Activated CD4-positive, alpha-beta T cell treated with anti-CD3 and anti-CD28 coated beads for 1 hour (primary cell): Measurements from ENCODE around the gene RASD1.
"Not testable (repeated sequence)": the region's sequence is repeated elsewhere in the genome, so short reads cannot be mapped to it uniquely, and the experiment has no call there.

Source experiments
- DNase-seq: peaks from one replicate; pipeline ENCODE4 v3.0.0-alpha.2; 2020

RASD1 gene

DNA sequence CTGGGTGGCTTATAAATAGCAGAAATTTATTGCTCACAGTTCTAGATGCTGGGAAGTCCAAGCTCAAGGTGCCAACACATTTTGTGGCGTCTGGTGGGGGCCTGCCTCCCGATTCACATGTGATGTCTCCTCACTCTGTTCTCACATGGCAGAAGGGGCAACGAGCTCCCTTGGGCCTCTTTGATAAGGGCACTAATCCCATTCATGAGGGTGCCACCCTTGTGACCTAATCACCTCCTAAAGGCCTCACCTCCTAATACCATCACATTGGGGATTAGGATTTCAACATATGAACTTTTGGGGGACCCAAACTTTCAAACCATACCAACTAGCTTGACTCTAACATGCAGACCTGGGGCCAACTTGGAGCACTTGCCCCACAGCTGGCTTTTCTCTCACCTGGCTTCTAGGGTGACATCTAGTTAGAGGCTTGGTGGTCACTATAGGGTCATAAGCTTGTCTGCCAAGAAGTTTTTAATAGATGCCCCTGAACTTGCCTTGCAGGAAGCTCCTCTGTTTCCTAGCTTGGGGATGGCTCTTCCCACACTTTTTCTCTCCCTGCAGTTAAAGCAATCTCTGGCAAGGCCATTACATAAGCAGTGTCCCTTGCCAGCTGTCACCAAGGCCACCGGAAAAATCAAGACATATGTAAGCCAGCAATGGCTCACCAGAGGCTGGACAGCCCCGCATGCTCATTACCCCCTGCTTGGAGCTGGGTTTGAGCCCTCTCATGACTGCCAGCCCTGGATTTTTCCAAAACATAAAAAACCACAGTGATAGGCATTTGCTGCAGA, 27.8 kb downstream of the RASD1 start:
- no peak for DNase-seq

DNA sequence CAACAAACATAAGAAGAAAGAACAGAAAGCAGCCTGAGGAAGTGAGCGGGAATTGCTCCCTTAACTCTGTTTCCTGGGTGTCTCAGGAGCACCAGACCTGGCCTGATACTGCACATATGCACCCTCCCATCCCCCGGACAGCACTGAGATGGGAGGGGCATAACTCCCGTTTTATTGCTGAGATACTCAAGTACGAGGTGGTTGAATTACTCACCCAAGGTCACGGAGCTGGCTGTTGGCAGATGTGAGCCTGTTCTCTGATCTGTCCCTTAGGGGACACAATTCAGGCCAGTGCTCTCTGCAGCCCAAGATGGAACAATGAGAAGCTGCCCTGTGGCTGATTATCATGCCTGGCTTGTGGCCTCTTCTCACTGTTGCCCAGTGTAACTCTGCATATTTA, 28.5 kb downstream of the RASD1 start:
- DNase-seq = no peak

DNA sequence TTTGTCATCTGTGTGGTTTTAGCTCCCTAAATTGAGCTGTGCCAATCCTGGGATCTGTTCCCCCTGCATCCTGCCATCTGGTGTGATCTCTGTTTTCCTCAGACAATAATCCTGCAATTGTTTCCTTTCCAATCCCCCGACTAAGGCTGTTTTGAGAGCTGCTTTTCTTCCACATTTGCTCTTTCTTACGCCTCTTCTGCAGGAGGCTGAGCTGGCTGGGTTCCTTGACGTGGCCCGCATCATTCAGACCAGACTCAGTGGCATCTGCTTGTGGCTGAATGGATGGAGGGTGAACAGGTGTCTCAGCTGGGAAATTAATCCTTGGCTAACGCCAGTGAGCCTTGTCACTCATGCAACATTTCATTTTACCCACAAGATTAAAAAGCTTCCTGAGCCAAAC, 29.2 kb downstream of the RASD1 start:
- DNase-seq = no peak

DNA sequence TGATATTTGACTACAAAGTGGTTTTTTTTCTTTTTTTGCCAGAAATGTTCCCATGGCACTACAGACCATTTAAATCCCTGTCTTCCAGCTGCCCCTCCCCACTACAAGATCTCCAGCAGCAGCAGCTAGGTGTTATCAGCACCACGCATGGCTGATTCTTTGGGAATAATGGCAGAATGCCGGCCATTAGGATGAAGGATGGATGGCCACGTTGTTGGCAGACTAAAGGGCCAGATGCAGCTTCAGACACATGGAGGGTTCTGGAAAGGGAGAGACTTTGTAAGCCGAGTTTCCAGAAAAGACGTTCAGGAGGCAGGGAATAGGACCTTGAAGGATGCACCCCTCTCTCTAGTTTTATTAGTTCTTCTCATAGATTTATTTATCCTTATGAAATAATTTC, 29.7 kb downstream of the RASD1 start:
- no peak for DNase-seq

DNA sequence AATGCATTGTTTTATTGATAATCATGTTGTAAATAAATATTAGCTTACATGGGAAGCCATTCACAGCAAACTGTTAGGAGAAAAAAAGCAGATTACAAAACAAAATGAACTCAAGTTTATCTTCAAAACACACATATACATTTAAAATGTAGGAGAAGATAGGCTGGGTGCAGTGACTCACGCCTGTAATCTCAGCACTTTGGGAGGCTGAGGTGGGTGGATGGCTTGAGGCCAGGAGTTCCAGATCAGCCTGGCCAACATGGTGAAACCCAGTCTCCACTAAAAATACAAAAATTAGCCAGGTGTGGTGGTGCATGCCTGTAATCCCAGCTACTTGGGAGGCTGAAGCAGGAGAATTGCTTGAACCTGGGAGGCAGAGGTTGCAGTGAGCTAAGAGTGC, 30.3 kb downstream of the RASD1 start:
- DNase-seq = not testable (repeated sequence)

DNA sequence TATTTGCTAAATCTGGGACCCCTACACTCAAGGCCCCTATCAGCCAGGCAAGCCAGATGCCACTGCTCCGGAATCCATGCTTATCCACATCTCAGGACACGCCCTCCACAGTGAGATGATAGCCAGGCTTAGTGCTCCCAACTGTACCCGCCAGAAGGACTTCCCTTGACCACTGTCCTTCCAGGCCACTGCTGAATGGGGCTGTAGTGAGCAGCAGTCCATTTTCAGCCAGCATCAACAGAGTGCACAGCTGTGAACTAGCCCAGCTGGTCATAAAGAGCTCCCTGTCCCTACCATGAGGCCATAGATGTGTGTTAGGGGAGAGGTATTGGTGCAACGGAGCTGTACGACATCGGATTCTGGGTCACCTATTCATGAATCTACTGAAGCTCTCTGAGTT, 32.4 kb downstream of the RASD1 start:
- no peak for DNase-seq

DNA sequence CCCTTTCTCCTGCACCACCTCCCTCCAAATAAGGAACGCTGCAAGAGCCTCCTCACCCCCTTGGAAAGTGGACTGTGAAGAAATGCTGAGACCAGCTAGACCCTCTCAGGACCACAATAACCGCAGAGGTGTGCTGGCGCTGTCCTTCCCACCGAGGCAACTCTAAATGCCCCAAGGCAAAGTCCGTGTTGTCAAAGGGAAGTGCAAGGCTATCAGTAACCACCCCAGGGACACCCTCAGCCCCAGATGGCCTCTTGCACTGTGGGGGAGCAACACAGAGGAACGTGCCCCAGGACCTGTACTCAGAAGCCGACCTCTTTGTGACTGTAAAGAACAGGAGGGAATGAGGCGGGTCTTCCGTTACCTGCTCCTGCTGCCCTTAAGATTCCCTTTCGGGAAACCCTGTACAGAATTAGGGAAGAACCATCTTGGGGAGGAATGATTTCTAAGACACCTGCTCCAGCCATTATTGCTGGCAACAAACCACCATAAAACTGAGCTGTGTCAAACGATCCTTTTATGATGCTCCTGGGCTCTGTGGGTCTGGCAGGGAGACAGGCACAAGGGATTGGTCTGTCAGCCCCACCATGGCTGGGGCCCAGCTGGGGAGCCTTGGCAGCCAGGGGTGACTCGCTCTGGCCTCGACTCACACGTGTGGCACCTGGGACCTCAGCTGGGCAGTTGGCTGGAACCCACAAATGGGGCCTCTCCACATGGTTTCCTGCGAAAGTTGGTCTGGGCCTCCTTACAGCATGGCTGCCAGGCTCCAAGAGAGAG, 34.0 kb downstream of the RASD1 start:
- no peak for DNase-seq

DNA sequence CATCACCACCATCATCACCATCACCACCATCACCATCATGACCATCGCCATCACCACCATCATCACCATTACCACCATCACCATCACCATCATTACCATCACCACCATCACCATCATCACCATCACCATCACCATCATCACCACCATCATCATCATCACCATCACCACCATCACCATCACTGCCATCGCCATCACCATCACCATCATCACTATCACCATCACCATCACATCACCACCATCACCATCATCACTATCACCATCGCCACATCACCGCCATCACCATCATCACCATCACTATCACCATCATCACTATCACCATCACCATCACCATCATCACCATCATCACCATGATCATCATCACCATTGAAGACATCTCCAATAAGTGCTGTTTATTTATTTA, 36.2 kb downstream of the RASD1 start:
- no peak for DNase-seq

DNA sequence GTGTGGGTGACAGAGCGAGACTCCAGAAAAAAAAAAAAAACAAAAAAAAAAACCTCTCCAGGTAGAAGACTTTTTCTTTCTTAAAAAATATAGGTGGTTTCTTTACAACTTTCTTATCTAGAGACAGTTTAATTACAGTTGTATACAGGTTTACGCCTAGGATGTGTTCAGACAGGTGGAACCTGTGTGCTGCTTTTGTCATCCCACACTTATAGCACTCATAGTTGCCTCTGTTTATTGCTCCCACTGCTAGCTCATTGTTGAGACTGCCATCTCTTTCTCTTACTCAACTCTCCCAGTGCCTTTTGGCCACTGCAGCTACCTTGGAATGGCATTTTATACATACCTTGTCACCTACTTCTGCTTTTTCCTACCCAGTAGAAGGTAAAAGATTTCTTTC, 38.5 kb downstream of the RASD1 start:
- DNase-seq = no peak

DNA sequence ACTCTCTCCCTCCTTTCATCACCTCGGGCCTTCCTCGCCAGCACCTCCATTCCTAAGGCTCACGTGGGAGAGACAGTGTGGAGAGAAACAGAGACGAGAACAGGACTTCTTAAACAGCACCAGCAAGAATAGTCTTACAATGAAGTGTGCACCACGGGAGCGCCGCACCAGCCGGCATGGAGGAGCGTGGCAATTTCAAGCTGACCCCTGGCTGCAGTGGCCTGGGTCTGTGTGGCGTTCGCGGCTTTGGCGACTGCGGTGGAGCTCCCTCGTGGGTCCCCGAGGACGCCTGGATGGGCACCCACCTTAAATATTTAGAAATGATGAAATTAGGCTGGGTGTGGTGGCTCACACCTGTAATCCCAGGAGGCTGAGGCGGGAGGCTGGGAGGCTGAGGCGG, 39.9 kb downstream of the RASD1 start:
- DNase-seq = no peak

DNA sequence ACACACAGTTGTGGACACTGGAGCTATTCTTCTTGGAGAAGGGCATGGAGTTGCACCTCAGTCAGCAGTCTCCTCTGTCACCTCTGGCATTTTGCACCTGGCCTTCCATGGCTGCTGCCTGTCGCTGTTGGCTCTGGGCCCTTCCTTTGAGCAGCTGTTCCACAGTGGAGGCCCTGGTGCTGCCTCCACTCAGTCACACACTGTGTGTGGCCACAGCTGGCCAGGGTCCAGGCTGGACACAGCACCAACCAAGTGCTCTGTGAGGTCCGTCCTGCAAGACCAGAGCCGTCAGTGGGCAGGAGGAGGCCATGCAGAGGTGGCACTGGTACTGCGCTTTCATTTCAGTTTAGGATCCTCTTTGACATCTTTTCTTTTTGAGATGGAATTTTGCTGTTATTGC, 41.0 kb downstream of the RASD1 start:
- DNase-seq = no peak

DNA sequence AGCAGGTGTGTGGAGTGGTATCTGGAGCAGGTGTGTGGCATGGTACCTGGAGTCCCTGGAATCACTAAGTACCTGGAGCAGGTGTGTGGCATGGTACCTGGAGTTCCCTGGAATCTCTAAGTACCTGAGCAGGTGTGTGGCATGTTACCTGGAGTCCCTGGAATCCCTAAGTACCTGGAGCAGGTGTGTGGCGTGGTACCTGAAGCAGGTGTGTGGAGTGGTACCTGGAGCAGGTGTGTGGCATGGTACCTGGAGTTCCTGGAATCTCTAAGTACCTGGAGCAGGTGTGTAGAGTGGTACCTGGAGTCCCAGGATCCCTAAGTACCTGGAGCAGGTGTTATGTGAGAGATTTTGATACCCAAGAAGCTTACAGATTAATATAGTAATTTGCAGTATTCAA, 41.5 kb downstream of the RASD1 start:
- not testable (repeated sequence) for DNase-seq

DNA sequence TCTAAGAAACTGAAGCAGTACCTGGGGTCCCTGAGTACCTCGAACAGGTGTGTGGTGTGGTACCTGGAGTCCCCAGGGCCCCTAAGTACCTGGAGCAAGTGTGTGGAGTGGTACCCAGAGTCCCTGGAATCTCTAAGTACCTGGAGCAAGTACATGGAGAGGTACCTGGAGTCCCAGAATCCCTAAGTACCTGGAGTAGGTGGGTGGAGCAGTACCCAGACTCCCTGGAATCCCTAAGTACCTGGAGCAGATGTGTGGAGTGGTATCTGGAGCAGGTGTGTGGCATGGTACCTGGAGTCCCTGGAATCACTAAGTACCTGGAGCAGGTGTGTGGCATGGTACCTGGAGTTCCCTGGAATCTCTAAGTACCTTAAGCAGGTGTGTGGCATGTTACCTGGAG, 41.9 kb downstream of the RASD1 start:
- DNase-seq = no peak

DNA sequence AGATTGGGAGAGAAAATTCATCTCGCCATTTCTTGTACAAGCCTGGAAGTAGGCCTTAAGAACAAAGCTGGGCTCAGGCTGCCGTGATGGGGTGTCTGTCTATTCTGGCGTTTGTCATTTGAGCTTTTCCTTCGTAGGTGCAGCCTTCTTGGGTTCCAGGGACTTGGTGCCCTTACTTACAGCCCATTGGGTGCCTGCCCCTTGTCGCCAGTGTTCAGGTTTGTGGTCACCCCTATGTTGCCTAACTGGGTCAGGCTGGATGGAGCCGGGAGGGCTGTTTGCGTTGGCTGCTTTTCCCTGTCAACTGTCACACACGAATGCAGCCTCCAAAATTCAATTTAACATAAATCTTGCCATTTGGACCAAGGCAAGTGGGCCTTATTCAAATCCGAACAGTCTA, 43.1 kb downstream of the RASD1 start:
- no peak for DNase-seq

DNA sequence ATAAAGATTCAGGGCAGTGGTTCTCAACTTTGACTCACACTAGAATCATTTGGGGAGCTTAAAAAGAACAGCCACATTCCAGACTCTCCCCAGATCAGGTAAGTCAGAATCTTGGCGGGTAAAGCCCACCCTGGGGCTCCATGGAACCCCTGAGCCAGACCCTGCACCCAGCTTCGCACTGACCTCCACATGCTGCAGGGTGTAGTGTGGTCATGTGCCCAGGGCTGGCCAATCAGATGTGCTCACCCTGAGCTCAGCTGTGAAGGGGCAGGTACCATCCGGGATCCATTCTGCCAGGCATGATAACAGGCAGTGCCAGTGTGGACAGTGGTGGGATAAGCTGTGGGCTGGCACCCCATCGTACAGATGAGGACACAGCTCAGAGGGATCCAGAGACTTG, 47.5 kb downstream of the RASD1 start:
- DNase-seq = no peak

DNA sequence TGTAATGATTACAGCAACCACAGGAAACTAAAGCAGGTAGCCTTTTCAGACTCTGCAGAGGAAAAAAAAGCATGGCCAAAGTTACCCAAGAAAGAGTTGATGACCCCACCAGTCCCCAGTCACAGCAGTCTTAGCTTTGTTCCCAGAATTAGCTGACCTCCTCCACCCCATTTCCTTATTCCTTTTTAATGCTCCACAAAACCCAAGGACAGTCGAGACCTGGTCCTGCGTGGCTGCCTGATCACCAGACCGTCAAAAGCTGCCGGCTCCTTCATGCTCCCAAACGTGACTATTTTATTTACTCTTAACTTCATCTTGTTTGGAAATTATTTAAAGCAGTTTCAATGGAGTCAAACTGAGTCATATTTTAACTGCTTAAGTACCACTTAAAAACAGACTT, 48.1 kb downstream of the RASD1 start:
- DNase-seq = no peak

DNA sequence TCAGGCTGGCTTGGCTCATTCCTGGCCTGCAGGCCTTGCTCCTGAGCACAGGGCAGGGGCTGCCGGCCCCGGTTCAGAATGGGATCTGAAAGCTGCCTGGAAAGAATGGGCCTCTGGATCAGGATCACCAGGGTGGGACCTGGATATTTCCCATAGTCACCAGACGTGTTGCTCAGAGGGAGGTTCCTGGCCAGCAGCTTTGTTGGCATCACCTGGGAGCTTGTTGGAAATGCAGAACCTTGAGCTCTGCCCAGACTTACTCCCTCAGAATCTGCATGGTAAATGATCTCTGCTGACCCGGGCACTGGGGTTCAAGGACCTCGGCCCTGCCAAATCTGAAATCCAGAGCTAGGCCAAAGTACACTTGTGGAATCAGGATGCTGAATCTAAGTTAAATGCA, 48.9 kb downstream of the RASD1 start:
- no peak for DNase-seq

DNA sequence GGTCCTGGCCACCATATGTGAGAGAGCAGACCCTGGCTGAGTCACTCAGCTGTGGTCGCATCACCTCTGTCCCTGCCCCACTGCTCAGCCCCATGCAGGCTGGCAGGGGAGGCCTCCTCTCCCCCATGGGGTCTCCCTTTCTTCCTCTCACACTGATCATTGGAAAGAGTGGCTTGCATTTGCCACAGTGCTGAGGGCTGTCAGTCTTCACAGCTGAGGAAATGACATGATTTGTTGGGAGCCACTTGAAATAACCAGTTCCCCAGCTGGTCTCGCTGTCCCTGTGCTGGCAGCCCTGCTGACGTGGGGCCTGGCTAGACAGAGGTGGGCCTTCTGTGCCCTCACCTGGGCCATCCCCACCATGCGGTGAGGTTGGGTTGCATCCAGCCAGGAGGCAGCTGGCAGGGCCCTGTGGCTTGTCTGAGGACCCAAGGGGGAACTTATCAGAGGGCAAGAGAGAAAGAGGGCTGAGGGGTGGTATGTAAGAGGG, 49.5 kb downstream of the RASD1 start:
- no peak for DNase-seq

DNA sequence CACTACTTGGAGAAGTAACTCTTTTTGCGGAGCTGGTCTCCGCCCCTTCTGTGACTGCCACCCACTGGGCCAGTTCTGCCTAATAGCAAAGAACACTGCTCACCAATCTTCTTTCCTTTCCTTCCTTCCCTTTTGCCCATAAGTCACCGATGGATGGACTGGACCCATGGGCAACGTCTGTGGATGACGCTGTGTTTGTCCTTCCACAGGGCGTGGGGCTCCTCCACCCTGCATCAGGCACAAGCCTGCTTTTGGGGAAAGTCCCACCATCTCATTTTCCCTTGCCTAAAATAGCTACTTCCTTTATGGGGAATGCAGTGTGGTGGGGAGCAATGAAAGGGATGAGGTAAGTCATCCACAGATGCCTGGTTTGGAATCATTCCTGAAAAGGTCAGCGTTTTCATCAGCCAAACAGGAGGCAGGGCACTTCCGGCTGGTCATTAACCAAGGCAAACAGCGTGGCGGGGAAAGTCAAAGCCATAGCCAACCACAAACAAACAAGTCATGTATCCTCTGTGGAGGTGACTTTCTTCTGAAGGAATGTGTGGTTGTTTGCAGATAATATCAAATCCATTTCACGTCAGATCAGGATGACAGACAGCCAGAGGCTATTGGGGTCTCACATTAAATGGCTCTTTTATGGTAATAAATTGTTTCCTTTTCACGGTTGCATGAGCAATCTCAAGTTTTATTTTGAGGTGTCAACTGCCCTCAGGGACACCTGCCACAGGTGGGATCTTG, 50.1 kb downstream of the RASD1 start:
- no peak for DNase-seq

DNA sequence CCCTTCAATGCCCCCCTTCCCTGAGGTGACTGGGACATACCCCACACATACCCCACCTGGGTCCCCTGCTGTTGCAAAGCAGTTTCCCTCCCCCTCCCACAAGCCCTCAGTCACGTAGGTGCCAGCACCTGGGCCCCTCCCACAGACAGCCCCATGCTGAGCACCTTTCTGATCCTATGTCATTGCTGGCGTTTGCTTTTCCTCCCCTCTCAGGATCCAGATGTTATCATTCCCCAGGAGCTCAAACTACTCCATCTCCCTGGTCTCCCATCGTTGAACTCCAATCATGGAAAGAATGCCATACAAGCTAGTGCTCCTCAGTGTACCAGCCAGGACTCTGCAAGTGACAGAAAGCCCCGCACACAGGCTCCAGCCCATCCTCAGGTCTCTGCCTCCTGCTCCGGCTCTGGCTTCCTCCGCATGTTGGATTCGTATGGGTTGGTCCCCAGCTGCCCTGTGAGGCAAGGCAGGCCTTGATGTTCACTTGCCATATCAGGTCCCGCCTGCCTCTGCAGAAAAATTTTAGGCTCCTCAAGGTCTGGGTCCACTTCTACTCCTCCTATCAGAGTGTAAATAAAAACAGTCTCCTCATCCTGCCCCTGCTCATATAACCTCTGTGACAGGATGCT, 50.8 kb downstream of the RASD1 start:
- DNase-seq = no peak
